Brain microvascular endothelial cell (primary cell): ENCODE results near the gene TAF4.

Experiments
- DNase-seq: peaks from one replicate; pipeline ENCODE4 v3.0.0-alpha.2; 2020
- H3K27ac ChIP-seq: fragments of 250-450 bp; sonication (Bioruptor Pico); 2 replicates; pipeline ENCODE4 v1.5.1; 2020; ENCODE audit warnings: mild to moderate bottlenecking, moderate library complexity
- H3K27me3 ChIP-seq: fragments of 250-450 bp; sonication (Bioruptor Pico); replicated peaks from 2 replicates; pipeline ENCODE4 v1.5.1; 2020; ENCODE audit warnings: mild to moderate bottlenecking
- H3K36me3 ChIP-seq: fragments of 250-450 bp; sonication (Bioruptor Pico); replicated peaks from 2 replicates; pipeline ENCODE4 v1.5.1; 2020; ENCODE audit warnings: mild to moderate bottlenecking
- H3K4me3 ChIP-seq: 2 replicates; pipeline ENCODE4 v1.5.1; 2011; ENCODE audit warnings: low read depth, mild to moderate bottlenecking, control low read depth, low read length, moderate library complexity
- CTCF ChIP-seq: IDR thresholded peaks from 2 replicates; pipeline ENCODE4 v1.5.1; 2011; ENCODE audit warnings: low read depth, mild to moderate bottlenecking, moderate library complexity, low read length, control low read depth, inconsistent platforms; ENCODE audit errors: missing control alignments
- in situ Hi-C: cut with HindIII; loops from 2 replicates; pipeline ENCODE4 v1.10.0; 2017; ENCODE audit warnings: low sequenced_read_pairs, low pct_ligation_motif_present

TAF4 gene

DNA sequence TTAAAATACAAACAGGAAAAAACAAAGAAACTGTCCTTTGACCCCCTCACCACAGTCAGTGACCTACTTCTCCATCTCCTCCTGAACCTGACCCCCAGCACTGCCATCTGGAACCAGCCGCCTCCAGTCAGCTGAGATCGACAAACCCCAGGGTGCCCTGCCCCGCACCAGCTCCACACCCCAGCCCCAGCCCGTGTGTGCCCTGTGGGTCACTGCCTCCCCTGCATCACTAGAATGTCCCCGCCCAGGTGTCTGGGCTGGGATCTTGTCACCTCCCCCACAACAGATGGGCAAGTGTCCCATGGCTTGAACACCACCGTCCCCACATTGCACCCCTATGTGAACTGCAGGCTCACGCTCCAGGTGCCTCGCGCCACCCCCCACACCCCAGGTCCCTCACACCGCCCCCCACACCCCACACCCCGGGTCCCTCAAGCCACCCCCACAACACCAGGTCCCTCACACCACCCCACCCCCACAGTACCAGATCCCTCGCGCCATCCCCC, 13.3 kb downstream of the TAF4 start:
- TF ChIP-seq CTCF = no peak
- in situ Hi-C loops = no loop called here
- Histone ChIP-seq H3K27me3 (no peaks in the 10 kb centered on the region), H3K36me3 (no peaks in the 10 kb centered on the region), H3K27ac (no peak overlapping the region), H3K4me3 (no peak overlapping the region)
- DNase-seq = no peak

DNA sequence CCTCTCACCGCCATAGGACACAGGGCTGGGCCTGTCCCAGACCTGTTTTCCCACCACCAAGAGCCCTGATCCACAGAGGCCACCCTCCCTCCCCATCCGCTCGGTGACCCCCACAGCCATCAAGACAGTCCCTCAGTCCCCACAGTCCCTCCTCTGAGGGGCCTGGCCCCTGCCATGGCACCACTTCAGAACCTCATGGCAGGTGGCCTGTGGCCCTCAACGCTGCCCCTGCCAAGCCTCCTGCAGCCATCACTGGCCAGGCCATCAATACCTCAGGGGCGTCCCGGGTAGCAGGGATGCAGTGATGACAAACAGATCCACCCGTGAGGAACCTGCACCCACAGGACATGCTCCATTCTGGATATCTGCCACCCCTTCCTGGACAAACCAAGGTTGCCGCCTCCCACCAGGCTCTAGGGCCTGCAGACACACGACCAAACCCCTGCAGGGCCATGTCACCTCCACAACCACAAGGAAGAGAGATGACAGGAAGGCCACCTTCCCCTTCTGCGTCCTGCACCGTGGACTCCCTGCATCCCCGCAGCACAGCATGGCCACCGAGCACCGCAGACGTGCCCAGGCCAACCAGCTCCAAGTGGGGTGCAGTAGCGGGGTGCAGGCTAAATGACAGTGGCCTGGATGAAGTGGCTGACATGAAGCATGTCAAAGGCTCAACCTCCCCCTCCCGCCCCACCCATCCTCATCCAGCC, 14.0 kb downstream of the TAF4 start:
- no peak for TF ChIP-seq CTCF
- Histone ChIP-seq H3K27ac (no peak overlapping the region), H3K27me3 (no peaks in the 10 kb centered on the region), H3K36me3 (no peaks in the 10 kb centered on the region), H3K4me3 (no peak overlapping the region)
- in situ Hi-C loops = no loop called here
- no peak for DNase-seq

DNA sequence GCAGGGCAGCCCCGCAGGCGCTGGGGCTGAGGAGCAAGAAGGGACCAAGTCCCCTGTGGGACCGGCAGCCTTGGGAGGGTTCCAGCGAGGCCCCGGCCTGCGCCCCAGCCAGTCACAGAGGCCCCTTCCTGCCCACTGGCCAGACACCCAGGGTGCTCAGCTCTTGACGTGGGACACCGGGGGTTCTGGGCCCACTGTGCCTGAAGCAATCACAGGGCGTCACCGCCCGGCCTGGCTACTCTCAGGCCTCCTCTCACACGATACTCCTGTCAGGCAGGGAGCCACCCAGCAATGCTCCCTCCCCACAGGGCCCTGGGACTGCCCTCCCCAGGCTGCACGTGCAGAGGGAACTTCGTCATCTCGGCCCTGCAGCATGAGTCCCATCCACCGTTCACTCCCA, 14.5 kb downstream of the TAF4 start:
- no peak for TF ChIP-seq CTCF
- DNase-seq = no peak
- Histone ChIP-seq H3K4me3 (no peak overlapping the region), H3K27me3 (no peaks in the 10 kb centered on the region), H3K36me3 (no peaks in the 10 kb centered on the region), H3K27ac (no peak overlapping the region)
- in situ Hi-C loops = no loop called here

DNA sequence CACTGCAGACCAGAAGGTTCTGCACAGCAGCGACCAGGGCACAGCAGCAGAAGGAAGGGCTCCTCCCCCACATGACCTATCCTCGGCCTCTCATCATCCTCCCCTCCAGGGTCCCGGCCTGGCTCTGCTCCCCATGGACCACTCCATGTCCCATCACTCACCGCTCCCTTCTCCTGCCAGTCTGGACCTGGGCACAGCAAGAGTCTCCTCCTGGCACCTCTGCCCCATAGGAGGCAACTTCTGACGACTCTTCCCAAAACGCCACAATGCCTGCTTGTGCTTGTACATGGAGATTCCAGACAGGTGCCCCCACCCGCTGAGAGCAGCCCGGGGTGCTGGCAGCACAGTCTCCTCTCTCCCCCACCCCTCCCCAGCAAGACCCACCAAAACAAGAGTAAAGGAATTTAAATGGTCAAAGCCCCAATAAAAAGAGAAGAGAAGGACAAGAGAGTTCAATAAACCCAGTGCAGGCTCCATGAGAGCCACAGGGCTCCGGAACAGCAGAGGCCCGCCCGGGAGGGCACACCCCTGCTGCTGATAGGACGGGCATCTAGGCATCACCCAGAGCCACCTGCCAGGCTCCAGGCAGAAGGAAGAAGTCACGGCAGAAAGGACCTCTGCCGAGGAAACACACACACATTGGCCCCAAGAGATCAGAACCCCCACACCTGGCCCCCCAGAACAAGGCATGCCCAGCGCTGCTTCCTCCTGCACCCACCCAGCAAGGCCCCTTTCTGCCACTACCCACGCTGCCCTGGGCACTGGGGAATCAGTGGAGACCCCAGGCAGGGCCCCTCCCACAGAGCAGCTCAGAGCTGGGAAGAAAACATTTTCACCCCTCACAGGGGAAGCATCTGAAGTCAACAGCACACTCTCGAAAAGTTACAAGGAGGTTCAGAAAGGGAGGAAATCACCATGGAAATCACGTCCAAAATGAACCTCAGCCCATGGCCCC, 15.2 kb downstream of the TAF4 start:
- no peak for DNase-seq
- Histone ChIP-seq H3K4me3 (no peak overlapping the region), H3K36me3 (no peaks in the 10 kb centered on the region), H3K27ac (no peak overlapping the region), H3K27me3 (no peaks in the 10 kb centered on the region)
- TF ChIP-seq CTCF = no peak
- in situ Hi-C loops = no loop called here

GRCh38 chr20:62049342-62050165, 16.1 kb downstream of the TAF4 start:
- H3K27me3 ChIP-seq = no peaks in the 10 kb centered on the region
- H3K4me3 ChIP-seq = no peak overlapping the region
- in situ Hi-C loops = no loop called here
- H3K36me3 ChIP-seq = no peaks in the 10 kb centered on the region
- no peak for TF ChIP-seq CTCF
- DNase-seq = no peak
- H3K27ac ChIP-seq = no peak overlapping the region
